ENCODE data around the gene MRPL28. TPM values are rescaled to one million over a fixed set of nuclear protein-coding genes. Genes with fewer than 3 reads are reported as not detected.
A peak's percentile ranks its signal among the peaks of the same experiment; 100 is the strongest.

MRPL28 gene
- total and polyA plus RNA-seq, 8 donors, result 39.6 to 59.4 (median 46.8) TPM

- TF ChIP-seq CTCF (IDR thresholded peaks at IDR 0.05), result no peak
Observed at GRCh38 chr16:361341-361871, 8.9 kb downstream of the MRPL28 start.

GRCh38 chr16:360698-361336 lies 9.5 kb downstream of the MRPL28 start:
- ATAC-seq (no peak), DNase-seq (peak in 1 of 4 donors; percentile 71)
- H3K4me1 ChIP-seq, result peaks cover 0 to 7% of the 10 kb centered on the region in 2 donors
- H3K27ac ChIP-seq, result no peak overlapping the region
- peaks cover 0 to under 1% of the 10 kb centered on the region in 2 donors for H3K36me3 ChIP-seq
- H3K9me3 ChIP-seq, result no peaks in the 10 kb centered on the region
- H3K27me3 ChIP-seq, result peaks cover 0 to 23% of the 10 kb centered on the region in 2 donors
- intact Hi-C loops (cut with DNase I), result no loop called here
- TF ChIP-seq CTCF (IDR thresholded peaks at IDR 0.05), result no peak
- H3K4me3 ChIP-seq, result no peak overlapping the region

More at GRCh38 chr16:361341-361871, 8.9 kb downstream of the MRPL28 start:
- Histone ChIP-seq H3K36me3 (peaks cover 0 to 6% of the 10 kb centered on the region in 2 donors), H3K4me3 (no peak overlapping the region), H3K9me3 (no peaks in the 10 kb centered on the region), H3K27ac (no peak overlapping the region), H3K4me1 (peaks cover 0 to 7% of the 10 kb centered on the region in 2 donors), H3K27me3 (peaks cover 0 to 23% of the 10 kb centered on the region in 2 donors)
- DNase-seq (peak in 1 of 4 donors; percentile 77), ATAC-seq (no peak)
- intact Hi-C loops (cut with DNase I), result no loop called here

- intact Hi-C loops (cut with DNase I), result loop anchor here in 1 of 2 donors (10.0 kb wide), 1 partner anchor 145 kb away; no protein-coding TSS in a partner anchor
Observed at GRCh38 chr16:359871-360697, 10.3 kb downstream of the MRPL28 start.

GRCh38 chr16:359067-359763 lies 11.1 kb downstream of the MRPL28 start:
- peak in 1 of 4 donors; percentile 79 for DNase-seq
- Histone ChIP-seq H3K9me3 (no peaks in the 10 kb centered on the region), H3K27me3 (peaks cover 0 to 14% of the 10 kb centered on the region in 2 donors), H3K27ac (no peak overlapping the region), H3K36me3 (no peaks in the 10 kb centered on the region), H3K4me1 (peaks cover 0 to 7% of the 10 kb centered on the region in 2 donors), H3K4me3 (no peak overlapping the region)
- no peak for ATAC-seq
- TF ChIP-seq CTCF (IDR thresholded peaks at IDR 0.05), result no peak
- intact Hi-C loops (cut with DNase I), result loop anchor here in 1 of 2 donors (10.0 kb wide), 1 partner anchor 144 kb away; no protein-coding TSS in a partner anchor

More at GRCh38 chr16:359871-360697, 10.3 kb downstream of the MRPL28 start:
- ATAC-seq (no peak), DNase-seq (peak in 1 of 4 donors; percentile 73)
- Histone ChIP-seq H3K4me1 (peaks cover 0 to 7% of the 10 kb centered on the region in 2 donors), H3K4me3 (no peak overlapping the region), H3K9me3 (no peaks in the 10 kb centered on the region), H3K36me3 (no peaks in the 10 kb centered on the region), H3K27ac (no peak overlapping the region), H3K27me3 (peaks cover 0 to 23% of the 10 kb centered on the region in 2 donors)
- TF ChIP-seq CTCF (IDR thresholded peaks at IDR 0.05), result no peak
